A549 (cell line): ENCODE measurements around the gene ENTPD6. TPM values are rescaled to one million over a fixed set of nuclear protein-coding genes. Genes with fewer than 3 reads are reported as not detected.

Experiments
- ATAC-seq, 2 experiments: fragments of 200-7000 bp in 1 of 2; fragments of >200 bp in 1 of 2; cut with Nextera tagmentation in 1 of 2; cut with Tn5 transposase in 1 of 2; 3 replicates each; pipeline versions ENCODE4 v1.8.0 to v1.9.1; 2018 to 2020; ENCODE audit warnings: mild to moderate bottlenecking in 1 of 2, moderate library complexity in 1 of 2
- CTCF ChIA-PET: fragments of 300-600 bp; sonication (Branson Sonifier 250); formaldehyde crosslinking; extraction: SDS; loops from one replicate; lab custom pipeline; 2021; ENCODE audit warnings: antibody characterized with exemption, inconsistent platforms; lab: Yijun Ruan, JAX
- POLR2A ChIA-PET: fragments of 350-600 bp; formaldehyde crosslinking; extraction: SDS; loops from one replicate; lab custom pipeline; 2021; ENCODE audit warnings: antibody characterized with exemption, inconsistent platforms; lab: Yijun Ruan, JAX
- DNase-seq, 2 experiments: peaks; one replicate each; pipeline versions ENCODE4 v3.0.0 to v3.0.0-alpha.2; 2011 to 2016; ENCODE audit warnings: low read depth in 1 of 2, low spot score in 1 of 2
- FAIRE-seq: peaks from 2 replicates; lab custom pipeline; 2011; peaks lifted over from hg19 to GRCh38; lab: Jason Lieb, UNC
- H3K27ac ChIP-seq, 2 experiments: fragments of >200 bp; sonication (Bioruptor Twin); formaldehyde crosslinking; 3 replicates each; pipeline ENCODE4 v1.5.1; 2016 to 2017
- H3K4me1 ChIP-seq: fragments of >200 bp; sonication (Bioruptor Twin); formaldehyde crosslinking; 3 replicates; pipeline ENCODE4 v1.6.1; 2016
- H3K4me2 ChIP-seq: fragments of >200 bp; sonication (Bioruptor Twin); formaldehyde crosslinking; 3 replicates; pipeline ENCODE4 v1.6.1; 2016
- H3K4me3 ChIP-seq: fragments of >200 bp; sonication (Bioruptor Twin); formaldehyde crosslinking; 3 replicates; pipeline ENCODE4 v1.5.1; 2016
- H3K9me3 ChIP-seq: fragments of >200 bp; sonication (Bioruptor Twin); formaldehyde crosslinking; 3 replicates; pipeline ENCODE4 v1.6.1; 2016
- BHLHE40 ChIP-seq: IDR thresholded peaks from 2 replicates; pipeline ENCODE4 v1.6.1; 2012; ENCODE audit warnings: low read depth, low read length, inconsistent platforms
- CHD4 ChIP-seq: fragments of 200-600 bp; sonication (generic); IDR thresholded peaks from 2 replicates; pipeline ENCODE4 v1.6.1; 2016; ENCODE audit warnings: antibody characterized with exemption, mild to moderate bottlenecking, borderline replicate concordance
- EHMT2 ChIP-seq: fragments of 200-600 bp; sonication (generic); IDR thresholded peaks from 2 replicates; pipeline ENCODE4 v1.6.1; 2016; ENCODE audit warnings: antibody characterized with exemption, low read depth, mild to moderate bottlenecking, moderate library complexity
- ESRRA ChIP-seq: fragments of 150-350 bp; IDR thresholded peaks from 2 replicates; pipeline ENCODE4 v1.6.1; 2014; ENCODE audit warnings: mild to moderate bottlenecking, low read length, borderline replicate concordance
- FOSL2 ChIP-seq, 2 experiments: fragments of 450-650 bp in 1 of 2; fragments of >200 bp in 1 of 2; sonication (Bioruptor Twin) in 1 of 2; formaldehyde crosslinking; IDR thresholded peaks; 2 replicates each; pipeline versions ENCODE4 v1.5.0 to v1.6.1; 2016 to 2020; ENCODE audit warnings: mild to moderate bottlenecking in 1 of 2, moderate library complexity in 1 of 2
- HDAC2 ChIP-seq: fragments of 200-600 bp; sonication (generic); IDR thresholded peaks from 2 replicates; pipeline ENCODE4 v1.6.1; 2016
- HOXB13 ChIP-seq: fragments of 250-450 bp; sonication (Bioruptor Pico); IDR thresholded peaks from 2 replicates; pipeline ENCODE4 v1.5.0; 2020; ENCODE audit warnings: low read depth, mild to moderate bottlenecking, moderate library complexity
- HOXB5 ChIP-seq: fragments of 250-450 bp; sonication (Bioruptor Pico); IDR thresholded peaks from 2 replicates; pipeline ENCODE4 v1.5.0; 2020; ENCODE audit warnings: mild to moderate bottlenecking, moderate library complexity
- JUNB ChIP-seq: fragments of >200 bp; sonication (Bioruptor Twin); formaldehyde crosslinking; IDR thresholded peaks from 2 replicates; pipeline ENCODE4 v1.6.1; 2016
- KDM1A ChIP-seq: fragments of 200-600 bp; sonication (generic); IDR thresholded peaks from 2 replicates; pipeline ENCODE4 v1.6.1; 2016; ENCODE audit warnings: low read depth, mild to moderate bottlenecking
- KDM5A ChIP-seq: fragments of 200-600 bp; sonication (generic); IDR thresholded peaks from 2 replicates; pipeline ENCODE4 v1.6.1; 2016; ENCODE audit warnings: antibody characterized with exemption, mild to moderate bottlenecking
- NFE2L2 ChIP-seq: fragments of 150-350 bp; conservative IDR thresholded peaks from 2 replicates; pipeline ENCODE4 v1.6.1; 2014; ENCODE audit warnings: low read length
- NPAS2 ChIP-seq: fragments of 250-450 bp; sonication (Bioruptor Pico); IDR thresholded peaks from 2 replicates; pipeline ENCODE4 v1.8.0; 2022; ENCODE audit warnings: mild to moderate bottlenecking, moderate library complexity, borderline replicate concordance
- NR3C1 ChIP-seq: fragments of >200 bp; sonication (Bioruptor Twin); formaldehyde crosslinking; IDR thresholded peaks from 3 replicates; pipeline ENCODE4 v1.6.1; 2017
- POLR2A ChIP-seq: IDR thresholded peaks from 2 replicates; pipeline ENCODE4 v1.6.1; 2012; ENCODE audit warnings: mild to moderate bottlenecking, low read length
- RCOR1 ChIP-seq: fragments of 150-350 bp; IDR thresholded peaks from 2 replicates; pipeline ENCODE4 v1.6.1; 2014; ENCODE audit warnings: antibody characterized with exemption, low read length, low read depth
- SMC3 ChIP-seq: fragments of >200 bp; sonication (Bioruptor Twin); formaldehyde crosslinking; IDR thresholded peaks from 3 replicates; pipeline ENCODE4 v1.6.1; 2018; ENCODE audit warnings: inconsistent platforms
- TFCP2L1 ChIP-seq: fragments of 250-450 bp; sonication (Bioruptor Pico); IDR thresholded peaks from 2 replicates; pipeline ENCODE4 v1.5.0; 2021; ENCODE audit warnings: mild to moderate bottlenecking
- ZFP36 ChIP-seq: fragments of 450-650 bp; IDR thresholded peaks from 2 replicates; pipeline ENCODE4 v1.6.1; 2014; ENCODE audit warnings: borderline replicate concordance; ENCODE audit not compliant: partially characterized antibody
- WGBS: methylation state at CpG from one replicate; pipeline ENCODE4 v1.1.6; 2017; ENCODE audit errors: missing lambda C conversion rate; 5-methylcytosine and 5-hydroxymethylcytosine counted together
- polyA plus RNA-seq, 4 experiments: library from polyadenylated mRNA; depleted of rRNA in 3 of 4; stranded (reverse); fragments of >200 nt; fragmentation: RNase III in 1 of 4; extraction: RNeasy Plus Mini Kit Qiagen cat#74134 plus additional on column Dnase treatment in 1 of 4; gene quantifications; 2 replicates in 3 of 4; 3 replicates in 1 of 4; pipeline ENCODE4 v1.2.3, GENCODE V29; 2011 to 2017
- TF ChIP-seq, protein P1 (sequence below): IDR thresholded peaks from 2 replicates; pipeline ENCODE4 v1.6.1; 2012
- TF ChIP-seq, protein P2 (sequence below): IDR thresholded peaks from 2 replicates; pipeline ENCODE4 v1.6.1; 2012
- TF ChIP-seq, protein P3 (sequence below): fragments of >200 bp; sonication (Bioruptor Twin); formaldehyde crosslinking; IDR thresholded peaks from 3 replicates; pipeline ENCODE4 v1.6.1; 2016

The ENTPD6 gene
- polyA plus RNA-seq, 2 of the 4 experiments (the other 2 are of a cell fraction), result 85.7 to 87.0 TPM

GRCh38 chr20:25271486-25272222, 76.1 kb downstream of the ENTPD6 start:
- DNase-seq, result no peak
- Histone ChIP-seq H3K27ac (no peak overlapping the region), H3K4me3 (no peak overlapping the region), H3K4me1 (no peaks in the 10 kb centered on the region), H3K9me3 (no peaks in the 10 kb centered on the region), H3K4me2 (no peak overlapping the region)
- ChIA-PET POLR2A (no interaction called here), CTCF (interaction anchor here (0.7 to 4.1 kb wide), 7 partner anchors 10 to 277 kb away, joined by 3 to 19 read pairs (median 5); no protein-coding TSS in a partner anchor)
- TF ChIP-seq KDM5A (no peak), ZFP36 (no peak), SMC3 (no peak), JUNB (no peak), ESRRA (no peak), HDAC2 (no peak), NFE2L2 (no peak), TFCP2L1 (CRISPR knock-in tag) (no peak), FOSL2 (IDR thresholded peaks at IDR 0.05) (no peak), FOSL2 (CRISPR knock-in tag; IDR thresholded peaks at IDR 0.05) (no peak)
- ATAC-seq, result no peak
- WGBS, result 89% methylated on average over 12 of the region's 13 CpGs
- no peak for FAIRE-seq

- CTCF ChIA-PET, result interaction anchor here (1.1 to 4.1 kb wide), 7 partner anchors 9 to 278 kb away, joined by 3 to 19 read pairs (median 5); no protein-coding TSS in a partner anchor
- no peaks in the 10 kb centered on the region; the same call in 2 of the 3 replicates for H3K4me1 ChIP-seq
- no peak overlapping the region for H3K27ac ChIP-seq
- H3K4me3 ChIP-seq, result no peak overlapping the region
- POLR2A ChIA-PET, result no interaction called here
- TF ChIP-seq HOXB5 (CRISPR knock-in tag) (no peak), NPAS2 (CRISPR knock-in tag) (no peak), HOXB13 (no peak)
- DNase-seq (no peak), FAIRE-seq (no peak), ATAC-seq (no peak)
- 89% methylated on average over 19 of the region's 19 CpGs for WGBS
- H3K4me2 ChIP-seq, result no peak overlapping the region
- H3K9me3 ChIP-seq, result no peaks in the 10 kb centered on the region
Observed at GRCh38 chr20:25272223-25273000, 76.9 kb downstream of the ENTPD6 start.

DNA sequence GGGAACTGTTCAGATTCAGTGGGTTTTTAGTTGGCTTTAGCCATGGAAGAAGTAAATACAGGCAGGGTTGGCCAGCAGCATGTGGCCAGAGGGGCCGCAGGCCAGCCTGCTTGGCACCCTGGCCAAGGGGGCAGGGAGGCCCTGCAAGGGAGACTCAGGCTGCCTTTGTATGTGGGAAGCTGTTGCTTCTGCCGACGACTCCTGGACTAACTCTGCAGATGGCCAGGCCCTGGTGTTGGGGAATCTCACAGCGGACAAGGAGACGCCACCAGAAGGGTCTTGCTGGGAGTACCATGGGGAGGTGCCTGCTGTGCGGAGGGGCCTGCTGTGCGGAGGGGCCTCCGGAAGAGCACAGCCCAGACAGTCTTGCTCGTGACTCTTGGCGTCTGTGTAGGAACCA, 77.5 kb downstream of the ENTPD6 start:
- FAIRE-seq, result no peak
- Histone ChIP-seq H3K4me3 (no peak overlapping the region), H3K4me2 (no peak overlapping the region), H3K27ac (no peak overlapping the region), H3K4me1 (no peaks in the 10 kb centered on the region; the same call in 2 of the 3 replicates), H3K9me3 (no peaks in the 10 kb centered on the region)
- ChIA-PET POLR2A (no interaction called here), CTCF (interaction anchor here (1.5 to 4.1 kb wide), 4 partner anchors 10 to 279 kb away, joined by 5 to 19 read pairs (median 13); no protein-coding TSS in a partner anchor)
- WGBS, result 97% methylated on average over 10 of the region's 10 CpGs
- DNase-seq, result no peak
- no peak for TF ChIP-seq HOXB5 (CRISPR knock-in tag)
- TF ChIP-seq HDAC2, result no peak
- no peak for TF ChIP-seq NR3C1
- TF ChIP-seq, all 56 proteins: peak for 0
- no peak for ATAC-seq

- Histone ChIP-seq H3K4me2 (no peak overlapping the region), H3K4me1 (no peaks in the 10 kb centered on the region; the same call in 2 of the 3 replicates)
- POLR2A ChIA-PET, result no interaction called here
- CTCF ChIA-PET, result interaction anchor here (1.3 to 4.1 kb wide), 5 partner anchors 10 to 279 kb away, joined by 5 to 19 read pairs (median 8); no protein-coding TSS in a partner anchor
- no peak for ATAC-seq
- TF ChIP-seq, protein P1, sequence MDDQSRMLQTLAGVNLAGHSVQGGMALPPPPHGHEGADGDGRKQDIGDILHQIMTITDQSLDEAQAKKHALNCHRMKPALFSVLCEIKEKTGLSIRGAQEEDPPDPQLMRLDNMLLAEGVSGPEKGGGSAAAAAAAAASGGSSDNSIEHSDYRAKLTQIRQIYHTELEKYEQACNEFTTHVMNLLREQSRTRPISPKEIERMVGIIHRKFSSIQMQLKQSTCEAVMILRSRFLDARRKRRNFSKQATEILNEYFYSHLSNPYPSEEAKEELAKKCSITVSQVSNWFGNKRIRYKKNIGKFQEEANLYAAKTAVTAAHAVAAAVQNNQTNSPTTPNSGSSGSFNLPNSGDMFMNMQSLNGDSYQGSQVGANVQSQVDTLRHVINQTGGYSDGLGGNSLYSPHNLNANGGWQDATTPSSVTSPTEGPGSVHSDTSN, result no peak
- TF ChIP-seq RCOR1, result no peak
- no peak for TF ChIP-seq EHMT2
- TF ChIP-seq KDM1A, result no peak
- no peak for TF ChIP-seq POLR2A
- TF ChIP-seq NFE2L2, result no peak
- no peak for TF ChIP-seq CHD4
- no peak for TF ChIP-seq NR3C1
- TF ChIP-seq BHLHE40, result no peak
- TF ChIP-seq, protein P2, sequence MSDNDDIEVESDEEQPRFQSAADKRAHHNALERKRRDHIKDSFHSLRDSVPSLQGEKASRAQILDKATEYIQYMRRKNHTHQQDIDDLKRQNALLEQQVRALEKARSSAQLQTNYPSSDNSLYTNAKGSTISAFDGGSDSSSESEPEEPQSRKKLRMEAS, result no peak
- TF ChIP-seq, protein P3, sequence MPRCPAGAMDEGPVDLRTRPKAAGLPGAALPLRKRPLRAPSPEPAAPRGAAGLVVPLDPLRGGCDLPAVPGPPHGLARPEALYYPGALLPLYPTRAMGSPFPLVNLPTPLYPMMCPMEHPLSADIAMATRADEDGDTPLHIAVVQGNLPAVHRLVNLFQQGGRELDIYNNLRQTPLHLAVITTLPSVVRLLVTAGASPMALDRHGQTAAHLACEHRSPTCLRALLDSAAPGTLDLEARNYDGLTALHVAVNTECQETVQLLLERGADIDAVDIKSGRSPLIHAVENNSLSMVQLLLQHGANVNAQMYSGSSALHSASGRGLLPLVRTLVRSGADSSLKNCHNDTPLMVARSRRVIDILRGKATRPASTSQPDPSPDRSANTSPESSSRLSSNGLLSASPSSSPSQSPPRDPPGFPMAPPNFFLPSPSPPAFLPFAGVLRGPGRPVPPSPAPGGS, result no peak
- TF ChIP-seq, all 56 proteins: peak for 0
- DNase-seq (no peak), FAIRE-seq (no peak)
- Histone ChIP-seq H3K9me3 (no peaks in the 10 kb centered on the region), H3K4me3 (no peak overlapping the region), H3K27ac (no peak overlapping the region; a peak in 1 of 6 replicates)
- WGBS, result 91% methylated on average over 20 of the region's 20 CpGs
Observed at GRCh38 chr20:25273541-25274358, 78.2 kb downstream of the ENTPD6 start.
